ENCODE data around the gene ZNF490.

- TF ChIP-seq CTCF (IDR thresholded peaks at IDR 0.05) (peak in 2 of 7 experiments; percentile 14 to 24), POLR2A (IDR thresholded peaks at IDR 0.05) (peak; percentile 69 to 90 (median 85))
Measured at GRCh38 chr19:12551060-12551832, 59.4 kb downstream of the ZNF490 start, which contains the start of gene ZNF564.
